Gastrocnemius medialis (tissue), 4 donors: ENCODE data around the gene GNG11. TPM values are rescaled to one million over a fixed set of nuclear protein-coding genes. Genes with fewer than 3 reads are reported as not detected.

ENCODE experiments used
- ATAC-seq, 2 donors: fragments of 150-250 bp; one replicate each; pipeline ENCODE4 v1.9.1; 2016
- DNase-seq, 2 donors: peaks; one replicate each; pipeline ENCODE4 v3.0.0-alpha.2; 2019
- H3K27ac ChIP-seq, 4 donors: fragments of 200-600 bp; sonication (generic); 1 replicate in 1 of 4; 2 replicates in 3 of 4; pipeline ENCODE4 v1.5.1; 2016 to 2018; ENCODE audit warnings: mild to moderate bottlenecking in 2 of 4, moderate library complexity in 1 of 4
- H3K27me3 ChIP-seq, 3 donors: fragments of 200-600 bp; sonication (generic) in 2 of 3; 1 replicate in 1 of 3; 2 replicates in 2 of 3; pipeline versions ENCODE4 v1.5.1 to v1.6.0; 2016 to 2019; ENCODE audit warnings: mild to moderate bottlenecking in 1 of 3, moderate library complexity in 1 of 3
- H3K36me3 ChIP-seq, 2 donors: fragments of 200-600 bp; sonication (generic) in 1 of 2; one replicate each; pipeline ENCODE4 v1.5.1; 2017 to 2018
- H3K4me1 ChIP-seq, 2 donors: fragments of 200-600 bp; sonication (generic) in 1 of 2; one replicate each; pipeline ENCODE4 v1.5.1; 2016 to 2017; ENCODE audit warnings: mild to moderate bottlenecking in 2 of 2
- H3K4me3 ChIP-seq, 4 donors: fragments of 200-600 bp; sonication (generic) in 3 of 4; 1 replicate in 1 of 4; 2 replicates in 3 of 4; pipeline ENCODE4 v1.5.1; 2016 to 2019; ENCODE audit warnings: mild to moderate bottlenecking in 2 of 4
- H3K9me3 ChIP-seq, 3 donors: fragments of 200-600 bp; sonication (generic) in 2 of 3; 1 replicate in 1 of 3; 2 replicates in 2 of 3; pipeline ENCODE4 v1.5.1; 2016 to 2019
- POLR2A ChIP-seq, 2 donors: fragments of 450-650 bp; IDR thresholded peaks; one replicate each; pipeline ENCODE4 v1.6.1; 2017; ENCODE audit warnings: antibody characterized with exemption in 2 of 2, mild to moderate bottlenecking in 2 of 2, moderate library complexity in 2 of 2
- in situ Hi-C, 4 donors: fragments of 200-750 bp; cut with MboI; loops; one replicate each; pipeline versions ENCODE4 v1.15.0 to v1.8.0; 2017; ENCODE audit warnings: low sequenced_read_pairs in 4 of 4
- intact Hi-C: fragments of 100-400 bp; cut with DNase I; formaldehyde crosslinking; loops from one replicate; pipeline ENCODE4 v1.15.1; 2023; ENCODE audit warnings: low total_unique reads
- total RNA-seq, 4 donors: library from RNA; depleted of rRNA; stranded (reverse); fragments of >200 nt; gene quantifications; one replicate each; pipeline versions ENCODE4 v1.1.0 to v1.2.3, GENCODE V29; 2016
- TF ChIP-seq, protein P1 (sequence below), 5 experiments: fragments of 450-650 bp in 3 of 5; fragments of 200-600 bp in 2 of 5; sonication (generic) in 2 of 5; IDR thresholded peaks in 4 of 5; conservative IDR thresholded peaks in 1 of 5; 1 replicate in 4 of 5; 2 replicates in 1 of 5; pipeline ENCODE4 v1.5.1; 2016 to 2019; ENCODE audit warnings: antibody characterized with exemption in 5 of 5, mild to moderate bottlenecking in 3 of 5, moderate library complexity in 3 of 5

The GNG11 gene
- total RNA-seq, 4 donors from 2014 or later = 4.6 to 11.4 (median 6.9) TPM

DNA sequence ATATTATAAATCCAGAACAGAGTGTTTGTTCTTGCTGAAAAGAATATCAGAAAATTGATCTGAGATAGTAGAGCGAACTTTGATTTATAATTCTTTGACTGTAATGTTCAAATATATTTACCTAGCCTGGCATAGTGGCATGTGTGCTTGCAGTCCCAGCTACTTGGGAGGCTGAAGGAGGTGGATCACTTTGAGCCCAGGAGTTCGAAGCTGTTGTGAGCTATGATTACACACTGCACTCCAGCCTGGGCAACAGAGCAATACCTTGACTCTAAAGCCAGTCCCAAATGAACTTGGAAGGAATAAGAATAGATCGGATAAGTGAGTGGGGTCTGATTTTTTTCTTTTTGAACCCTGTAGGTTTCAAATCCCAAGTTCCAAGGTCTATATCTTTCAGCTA, 23.5 kb downstream of the GNG11 start:
- intact Hi-C loops = no loop called here
- H3K4me1 ChIP-seq = no peaks in the 10 kb centered on the region

DNA sequence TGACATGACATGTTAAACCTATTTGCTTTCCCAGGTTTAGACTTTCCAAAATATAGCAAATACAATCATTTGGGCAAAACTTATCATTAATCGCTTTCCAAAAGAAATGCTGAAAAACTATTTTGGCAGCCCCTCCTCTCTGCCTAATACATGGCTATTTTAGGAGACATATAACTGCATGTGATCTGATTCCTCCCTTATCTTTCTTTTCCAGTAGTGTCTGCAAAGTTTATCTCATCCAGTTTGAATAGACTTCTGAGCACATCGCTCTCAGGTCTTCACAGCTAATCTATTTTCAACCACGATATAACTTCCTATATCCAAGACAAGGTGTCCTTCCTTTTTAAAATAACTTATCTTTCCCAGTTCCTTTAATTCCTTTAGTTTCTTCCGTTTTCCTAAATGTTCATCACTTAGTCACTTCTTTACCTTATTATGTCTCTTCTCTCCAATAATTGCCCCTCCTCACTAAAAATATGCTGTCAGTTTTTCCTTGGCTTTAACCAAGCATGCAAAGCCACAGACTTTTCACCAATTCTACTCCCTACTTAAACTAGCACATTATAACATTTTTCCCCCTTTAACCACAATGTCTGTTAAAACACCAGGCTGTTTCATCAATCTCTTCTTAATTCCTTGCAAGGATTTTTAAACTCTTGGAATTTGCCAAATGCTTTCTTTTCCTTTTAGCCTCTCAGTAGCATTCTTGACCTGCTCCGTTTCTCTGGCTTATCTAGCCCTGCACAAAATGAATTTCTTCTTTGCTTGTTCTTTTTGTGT, 24.4 kb downstream of the GNG11 start:
- Histone ChIP-seq H3K4me1 (no peaks in the 10 kb centered on the region), H3K4me3 (no peak overlapping the region), H3K27me3 (no peaks in the 10 kb centered on the region), H3K36me3 (no peaks in the 10 kb centered on the region), H3K9me3 (no peaks in the 10 kb centered on the region), H3K27ac (peak overlapping the region in 3 of 4 donors; percentile 52 to 70 (median 67))
- TF ChIP-seq, protein P1, sequence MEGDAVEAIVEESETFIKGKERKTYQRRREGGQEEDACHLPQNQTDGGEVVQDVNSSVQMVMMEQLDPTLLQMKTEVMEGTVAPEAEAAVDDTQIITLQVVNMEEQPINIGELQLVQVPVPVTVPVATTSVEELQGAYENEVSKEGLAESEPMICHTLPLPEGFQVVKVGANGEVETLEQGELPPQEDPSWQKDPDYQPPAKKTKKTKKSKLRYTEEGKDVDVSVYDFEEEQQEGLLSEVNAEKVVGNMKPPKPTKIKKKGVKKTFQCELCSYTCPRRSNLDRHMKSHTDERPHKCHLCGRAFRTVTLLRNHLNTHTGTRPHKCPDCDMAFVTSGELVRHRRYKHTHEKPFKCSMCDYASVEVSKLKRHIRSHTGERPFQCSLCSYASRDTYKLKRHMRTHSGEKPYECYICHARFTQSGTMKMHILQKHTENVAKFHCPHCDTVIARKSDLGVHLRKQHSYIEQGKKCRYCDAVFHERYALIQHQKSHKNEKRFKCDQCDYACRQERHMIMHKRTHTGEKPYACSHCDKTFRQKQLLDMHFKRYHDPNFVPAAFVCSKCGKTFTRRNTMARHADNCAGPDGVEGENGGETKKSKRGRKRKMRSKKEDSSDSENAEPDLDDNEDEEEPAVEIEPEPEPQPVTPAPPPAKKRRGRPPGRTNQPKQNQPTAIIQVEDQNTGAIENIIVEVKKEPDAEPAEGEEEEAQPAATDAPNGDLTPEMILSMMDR (IDR thresholded peaks at IDR 0.05 in 4 of 5, conservative IDR thresholded peaks at IDR 0.05 in 1 of 5) = no peak
- TF ChIP-seq POLR2A (IDR thresholded peaks at IDR 0.05) = no peak
- no peak for ATAC-seq
- intact Hi-C loops = no loop called here
- in situ Hi-C loops = no loop called here
- DNase-seq = no peak

More for the DNA sequence above, 23.5 kb downstream of the GNG11 start:
- no peaks in the 10 kb centered on the region for H3K27me3 ChIP-seq
- in situ Hi-C loops = no loop called here
- no peaks in the 10 kb centered on the region for H3K9me3 ChIP-seq
- no peaks in the 10 kb centered on the region for H3K36me3 ChIP-seq
- DNase-seq (no peak), ATAC-seq (no peak)
- no peak overlapping the region for H3K4me3 ChIP-seq
- TF ChIP-seq, protein P1 (IDR thresholded peaks at IDR 0.05 in 4 of 5, conservative IDR thresholded peaks at IDR 0.05 in 1 of 5) = no peak
- TF ChIP-seq POLR2A (IDR thresholded peaks at IDR 0.05) = no peak
- H3K27ac ChIP-seq = peak overlapping the region; percentile 47 to 70 (median 60)

DNA sequence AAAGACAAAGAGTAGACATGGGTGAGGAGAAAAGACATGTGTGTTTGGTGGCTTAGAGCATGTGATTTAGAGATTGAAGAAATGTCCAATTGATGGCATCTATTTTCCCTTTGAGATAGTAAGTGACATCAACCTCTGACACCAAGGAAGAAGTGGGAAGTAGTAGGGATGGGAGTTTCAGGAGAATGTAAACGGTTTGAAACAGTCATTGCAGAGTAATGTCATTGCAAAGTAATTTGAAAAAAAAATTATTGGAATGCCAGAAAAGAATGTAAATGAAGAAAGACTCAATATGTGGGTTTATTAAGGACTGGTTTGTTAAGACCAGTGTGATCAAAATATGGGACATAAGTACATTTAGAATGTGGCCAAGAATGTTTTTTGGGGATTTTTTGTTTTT, 26.6 kb downstream of the GNG11 start:
- no peaks in the 10 kb centered on the region for H3K4me1 ChIP-seq
- no peak overlapping the region for H3K4me3 ChIP-seq
- H3K27me3 ChIP-seq = no peaks in the 10 kb centered on the region
- ATAC-seq = no peak
- H3K27ac ChIP-seq = no peak overlapping the region
- no peak for DNase-seq
- intact Hi-C loops = no loop called here
- H3K9me3 ChIP-seq = no peaks in the 10 kb centered on the region
- H3K36me3 ChIP-seq = no peaks in the 10 kb centered on the region
- in situ Hi-C loops = no loop called here
- TF ChIP-seq, protein P1 (IDR thresholded peaks at IDR 0.05 in 4 of 5, conservative IDR thresholded peaks at IDR 0.05 in 1 of 5) = no peak
- TF ChIP-seq POLR2A (IDR thresholded peaks at IDR 0.05) = no peak

DNA sequence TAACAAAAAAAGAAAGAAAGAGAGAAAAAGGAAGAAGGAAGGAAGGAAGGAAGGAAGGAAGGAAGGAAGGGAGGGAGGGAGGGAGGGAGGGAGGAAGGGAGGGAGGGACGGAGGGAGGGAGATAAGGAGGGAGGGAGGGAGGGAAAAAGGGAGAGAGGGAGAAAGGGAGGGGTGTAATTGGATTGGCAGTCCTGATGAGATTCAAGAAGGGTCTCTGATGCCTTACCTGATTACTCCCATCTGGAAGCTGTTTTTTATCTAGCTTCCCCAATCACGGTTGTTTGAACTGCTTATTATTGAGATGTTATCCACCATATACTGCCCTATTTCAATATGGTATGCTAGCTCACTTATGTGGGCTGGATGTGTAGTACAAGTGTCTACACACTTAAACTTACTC, 27.3 kb downstream of the GNG11 start:
- intact Hi-C loops = no loop called here
- Histone ChIP-seq H3K9me3 (no peaks in the 10 kb centered on the region), H3K27me3 (no peaks in the 10 kb centered on the region), H3K36me3 (no peaks in the 10 kb centered on the region), H3K27ac (no peak overlapping the region), H3K4me3 (no peak overlapping the region), H3K4me1 (no peaks in the 10 kb centered on the region)
- in situ Hi-C loops = no loop called here
- ATAC-seq (no peak), DNase-seq (no peak)
- TF ChIP-seq, protein P1 (IDR thresholded peaks at IDR 0.05 in 4 of 5, conservative IDR thresholded peaks at IDR 0.05 in 1 of 5) = no peak
- TF ChIP-seq POLR2A (IDR thresholded peaks at IDR 0.05) = no peak
